ENCODE data around the gene TAS2R43.
"Not testable (repeated sequence)": the region's sequence is repeated elsewhere in the genome, so short reads cannot be mapped to it uniquely, and the experiment has no call there.

The TAS2R43 gene

GRCh38 chr12:11092128-11092527 lies at the start of gene TAS2R43:
Gene TAS2R43 (minus strand): TSS chr12:11092313. CDS start chr12:11092229, 84 bp downstream.
- DNase-seq = no peak

- DNase-seq = no peak
These were observed 44.0 kb upstream of the TAS2R43 start for GRCh38 chr12:11136075-11136474.

GRCh38 chr12:11134305-11134704 lies 42.2 kb upstream of the TAS2R43 start, which contains the start of gene TAS2R30:
Gene TAS2R30 (minus strand): TSS chr12:11134644. CDS start chr12:11134244, 400 bp downstream.
- no peak for DNase-seq

GRCh38 chr12:11133816-11134215 lies 41.7 kb upstream of the TAS2R43 start:
- DNase-seq = no peak

DNA sequence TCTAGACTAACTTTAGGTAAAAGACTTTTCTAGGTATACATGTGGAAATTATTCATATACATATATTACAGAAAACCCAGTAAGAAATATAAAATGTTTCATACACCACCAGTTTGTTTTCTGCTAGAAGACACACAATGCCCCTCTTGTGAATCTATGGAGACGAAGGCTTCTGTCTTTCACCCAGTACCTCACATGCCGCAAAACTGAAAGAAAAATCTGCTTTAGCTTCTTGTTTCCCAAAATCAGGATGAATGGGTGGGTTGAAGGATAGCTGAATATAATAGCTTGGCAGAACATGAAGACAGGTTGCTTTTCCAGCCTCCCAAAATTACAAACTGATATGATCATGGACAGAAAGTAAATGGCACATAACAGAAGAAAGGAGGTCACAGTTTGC lies 41.0 kb upstream of the TAS2R43 start:
- DNase-seq = no peak

GRCh38 chr12:11130999-11131398 lies 38.9 kb upstream of the TAS2R43 start:
- no peak for DNase-seq

- DNase-seq = no peak
These were observed 38.3 kb upstream of the TAS2R43 start for GRCh38 chr12:11130382-11130781.

DNA sequence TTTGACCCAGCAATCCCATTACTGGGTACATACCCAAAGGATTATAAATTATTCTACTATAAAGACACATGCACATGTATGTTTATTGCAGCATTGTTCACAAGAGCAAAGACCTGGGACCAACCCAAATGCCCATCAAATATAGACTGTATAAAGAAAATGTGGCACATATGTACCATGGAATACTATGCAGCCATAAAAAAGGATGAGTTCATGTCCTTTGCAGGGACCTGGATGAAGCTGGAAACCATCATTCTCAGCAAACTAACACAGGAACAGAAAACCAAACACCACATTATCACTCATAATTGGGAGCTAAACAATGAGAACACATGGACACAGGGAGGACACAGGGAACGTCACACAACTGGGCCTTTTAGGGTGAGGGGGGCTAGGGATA lies 22.0 kb upstream of the TAS2R43 start:
- not testable (repeated sequence) for DNase-seq

GRCh38 chr12:11111213-11111612 lies 19.1 kb upstream of the TAS2R43 start:
- not testable (repeated sequence) for DNase-seq

GRCh38 chr12:11108862-11109261 lies 16.7 kb upstream of the TAS2R43 start:
- DNase-seq = no peak

- DNase-seq = no peak
These were observed 15.6 kb upstream of the TAS2R43 start for GRCh38 chr12:11107719-11108118.

GRCh38 chr12:11106288-11106687 lies 14.2 kb upstream of the TAS2R43 start:
- DNase-seq = no peak

DNA sequence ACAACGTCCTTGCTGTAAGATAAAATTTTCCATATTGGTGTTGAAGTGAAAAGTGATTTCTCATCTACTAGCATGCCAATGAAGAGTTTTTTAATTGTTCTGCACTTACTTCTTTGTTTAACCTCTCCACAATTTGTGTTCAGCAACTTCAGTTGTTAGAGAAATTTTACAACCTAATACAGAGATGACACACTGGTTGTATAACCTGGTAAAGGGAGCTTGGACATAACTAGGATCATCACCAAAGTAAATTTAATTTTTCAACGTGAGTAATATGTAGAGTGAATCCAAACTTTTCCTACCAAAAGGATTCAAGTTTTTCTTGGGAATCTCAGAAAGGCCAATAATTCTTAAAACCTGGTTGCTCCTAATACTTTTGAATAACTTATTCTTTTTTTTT lies 13.4 kb upstream of the TAS2R43 start:
- DNase-seq = no peak

DNA sequence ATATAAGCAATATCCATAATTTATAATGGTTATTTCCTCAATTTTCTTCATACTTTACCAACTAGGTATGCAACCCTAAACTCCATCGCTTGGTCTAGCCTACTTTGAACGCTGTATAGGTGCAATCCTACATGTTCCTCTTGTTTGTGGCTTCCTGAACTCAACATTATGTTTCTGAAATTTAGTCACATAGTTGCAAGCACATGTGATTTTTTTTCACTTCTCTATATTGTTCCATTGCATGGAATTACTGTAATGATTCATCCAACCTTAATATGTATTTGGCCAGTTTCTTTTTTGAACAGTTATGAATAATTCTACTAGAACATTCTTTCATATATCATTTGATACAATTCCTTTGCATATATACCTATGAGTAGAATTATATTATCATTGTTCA lies 2.8 kb upstream of the TAS2R43 start:
- DNase-seq = not testable (repeated sequence)

DNA sequence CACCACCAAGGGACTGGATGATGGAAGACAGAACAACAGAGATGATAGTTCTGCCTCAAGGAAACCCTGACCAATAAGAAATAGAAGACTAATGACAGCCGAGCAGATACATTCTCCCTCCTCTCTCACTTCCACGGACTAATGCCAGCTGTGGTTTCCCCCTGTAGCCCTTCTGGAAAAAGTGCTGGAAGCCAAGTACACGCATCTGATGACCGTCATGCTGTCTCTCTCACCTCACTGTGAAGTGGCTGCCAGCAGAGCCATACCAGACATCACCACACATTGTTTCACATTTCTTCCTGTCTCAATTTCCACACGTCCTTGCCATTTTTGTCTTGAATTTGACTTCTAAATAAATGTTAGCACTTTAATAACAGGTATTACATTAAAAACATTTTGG lies 2.9 kb downstream of the TAS2R43 start:
- DNase-seq = no peak

- no peak for DNase-seq
These were observed 6.7 kb downstream of the TAS2R43 start for GRCh38 chr12:11085419-11085818.

GRCh38 chr12:11081987-11082386 lies 10.1 kb downstream of the TAS2R43 start:
- no peak for DNase-seq

- DNase-seq = no peak
These were observed 13.9 kb downstream of the TAS2R43 start for GRCh38 chr12:11078246-11078645.

DNA sequence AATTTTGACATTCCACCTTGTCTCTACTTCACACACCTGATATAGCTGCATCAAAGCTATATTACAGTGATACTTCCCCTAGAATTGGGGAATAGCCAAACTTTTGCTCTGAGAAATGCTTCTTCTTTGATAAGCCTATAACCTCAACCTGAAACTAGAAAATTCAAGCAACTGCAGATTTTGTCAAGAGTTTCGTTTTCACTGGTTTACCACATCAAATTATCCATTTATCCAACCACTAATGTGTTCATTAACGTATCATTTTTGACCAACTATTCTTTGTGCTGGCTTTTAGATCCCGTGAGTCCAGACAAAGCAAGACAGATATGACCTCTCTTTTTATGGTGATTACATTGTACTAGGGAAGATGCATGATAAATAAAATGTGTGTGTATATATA lies 16.5 kb downstream of the TAS2R43 start:
- DNase-seq = no peak

- no peak for DNase-seq
These were observed 20.7 kb downstream of the TAS2R43 start for GRCh38 chr12:11071414-11071813.

- DNase-seq = no peak
These were observed 21.1 kb downstream of the TAS2R43 start for GRCh38 chr12:11070999-11071398.

GRCh38 chr12:11069854-11070365 lies 22.2 kb downstream of the TAS2R43 start:
- no peak for DNase-seq

- DNase-seq = no peak
These were observed 24.6 kb downstream of the TAS2R43 start for GRCh38 chr12:11067514-11067913.

DNA sequence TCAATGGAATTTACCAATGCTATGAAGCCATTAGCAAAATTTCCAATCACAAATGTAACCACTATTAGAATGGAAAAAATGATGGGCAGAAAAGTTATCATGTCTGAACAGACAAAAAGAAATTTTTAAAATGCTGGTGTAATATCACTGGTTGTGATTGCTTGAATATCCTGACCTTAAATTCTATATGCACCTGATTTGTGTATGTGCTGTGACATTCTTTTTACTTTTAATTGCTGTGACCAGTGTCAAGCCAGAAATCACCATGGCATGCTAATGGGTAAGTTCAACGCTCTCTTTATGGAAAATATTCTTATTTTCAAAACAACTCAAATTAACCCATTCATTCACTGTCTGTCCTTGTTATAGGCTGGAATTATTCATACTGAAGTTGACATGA lies 29.9 kb downstream of the TAS2R43 start, which contains the start of gene TAS2R46:
TAS2R46 (minus strand) TSS at position 101 of the 400 bp plus-strand sequence; CDS start at position 101, 0 bp downstream.
- not testable (repeated sequence) for DNase-seq

DNA sequence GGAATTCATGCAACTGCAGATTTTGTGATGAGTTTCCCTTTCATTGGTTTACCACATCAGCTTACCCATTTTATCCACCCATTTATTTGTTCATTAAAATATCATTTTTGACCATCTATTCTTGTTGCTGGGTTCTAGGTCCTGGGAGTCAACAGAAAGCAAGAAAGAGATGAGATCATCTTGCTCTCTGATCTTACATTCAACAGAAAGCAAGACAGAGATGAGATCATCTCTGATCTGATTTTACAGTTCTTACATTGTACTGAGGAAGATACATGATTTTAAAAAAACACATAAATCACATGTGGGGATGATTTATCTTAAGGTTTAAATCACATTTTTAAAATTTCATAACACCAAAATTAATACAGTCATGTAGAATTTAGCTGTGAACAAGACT lies 32.3 kb downstream of the TAS2R43 start:
- no peak for DNase-seq
